Peyer's patch (tissue), 4 donors: ENCODE data around the gene IGSF9B.

Experiments
- CTCF ChIP-seq, 6 experiments: fragments of 450-650 bp in 4 of 6; fragments of 200-600 bp in 2 of 6; sonication (generic) in 1 of 6; IDR thresholded peaks; one replicate each; pipeline ENCODE4 v1.5.1; 2017 to 2019; ENCODE audit warnings: antibody characterized with exemption in 6 of 6, mild to moderate bottlenecking in 3 of 6, moderate library complexity in 1 of 6
- POLR2A ChIP-seq, 2 donors: fragments of 450-650 bp; IDR thresholded peaks; one replicate each; pipeline ENCODE4 v1.5.1; 2017; ENCODE audit warnings: antibody characterized with exemption in 2 of 2, mild to moderate bottlenecking in 2 of 2, moderate library complexity in 2 of 2

GRCh38 chr11:133921513-133921912, 35.3 kb downstream of the IGSF9B start:
- no peak for TF ChIP-seq CTCF (IDR thresholded peaks at IDR 0.05)
- no peak for TF ChIP-seq POLR2A (IDR thresholded peaks at IDR 0.05)
